Neuronal stem cell (in vitro differentiated cells): ENCODE data around the gene KCNS3.

Source experiments
- DNase-seq: peaks from one replicate; pipeline ENCODE4 v3.0.0-alpha.2; 2013; ENCODE audit warnings: low spot score
- H2AFZ ChIP-seq: one replicate; pipeline ENCODE4 v1.6.1; 2013; ENCODE audit warnings: mild to moderate bottlenecking, low read length, inconsistent platforms
- H2AK5ac ChIP-seq: 2 replicates; pipeline ENCODE4 v1.6.1; 2013; ENCODE audit warnings: low read depth, mild to moderate bottlenecking, inconsistent platforms, low read length, moderate library complexity, mixed read lengths
- H2BK120ac ChIP-seq: 2 replicates; pipeline ENCODE4 v1.6.1; 2013; ENCODE audit warnings: low read depth, mild to moderate bottlenecking, inconsistent platforms, low read length, moderate library complexity, mixed read lengths
- H2BK12ac ChIP-seq: one replicate; pipeline ENCODE4 v1.6.1; 2013; ENCODE audit warnings: low read length, inconsistent platforms
- H2BK15ac ChIP-seq: 2 replicates; pipeline ENCODE4 v1.6.1; 2013; ENCODE audit warnings: mild to moderate bottlenecking, low read length, inconsistent platforms, mixed read lengths
- H2BK5ac ChIP-seq: one replicate; pipeline ENCODE4 v1.6.1; 2013; ENCODE audit warnings: inconsistent platforms, mild to moderate bottlenecking, low read length, moderate library complexity
- H3K14ac ChIP-seq: one replicate; pipeline ENCODE4 v1.6.1; 2013; ENCODE audit warnings: low read length, inconsistent platforms
- H3K18ac ChIP-seq: 2 replicates; pipeline ENCODE4 v1.6.1; 2013; ENCODE audit warnings: low read length, inconsistent platforms
- H3K23ac ChIP-seq: 2 replicates; pipeline ENCODE4 v1.6.1; 2013; ENCODE audit warnings: low read depth, mild to moderate bottlenecking, mixed read lengths, low read length, inconsistent platforms; ENCODE audit not compliant: poor library complexity
- H3K27ac ChIP-seq: replicated peaks from 3 replicates; pipeline ENCODE4 v1.5.1; 2013; ENCODE audit warnings: low read length, inconsistent platforms
- H3K27me3 ChIP-seq, 3 experiments: 2 replicates each; pipeline ENCODE4 v1.6.1; 2013; ENCODE audit warnings: low read length in 3 of 3, mild to moderate bottlenecking in 2 of 3, inconsistent platforms in 1 of 3, low read depth in 1 of 3, mixed read lengths in 1 of 3, moderate library complexity in 1 of 3; ENCODE audit not compliant: control insufficient read depth in 3 of 3, insufficient read depth in 3 of 3
- H3K36me3 ChIP-seq, 2 donors: replicated peaks in 1 of 2; 2 replicates each; pipeline ENCODE4 v1.6.1; 2013; ENCODE audit warnings: low read length in 2 of 2; ENCODE audit not compliant: control insufficient read depth in 2 of 2, insufficient read depth in 2 of 2
- H3K4ac ChIP-seq: 2 replicates; pipeline ENCODE4 v1.6.1; 2013; ENCODE audit warnings: inconsistent platforms, mild to moderate bottlenecking, low read length, moderate library complexity
- H3K4me1 ChIP-seq, 2 donors: 1 replicate in 1 of 2; 2 replicates in 1 of 2; pipeline ENCODE4 v1.6.1; 2013; ENCODE audit warnings: low read length in 2 of 2, low read depth in 1 of 2; ENCODE audit not compliant: control insufficient read depth in 2 of 2, insufficient read depth in 1 of 2
- H3K4me2 ChIP-seq: one replicate; pipeline ENCODE4 v1.6.1; 2013; ENCODE audit warnings: mild to moderate bottlenecking, low read length, inconsistent platforms; ENCODE audit not compliant: insufficient read depth, poor library complexity, severe bottlenecking
- H3K4me3 ChIP-seq, 2 donors: 2 replicates each; pipeline ENCODE4 v1.5.1; 2013; ENCODE audit warnings: low read length in 2 of 2, mild to moderate bottlenecking in 2 of 2, inconsistent platforms in 1 of 2, moderate library complexity in 1 of 2
- H3K79me1 ChIP-seq: one replicate; pipeline ENCODE4 v1.6.1; 2013; ENCODE audit warnings: low read depth, mild to moderate bottlenecking, inconsistent platforms, low read length, moderate library complexity
- H3K9ac ChIP-seq: one replicate; pipeline ENCODE4 v1.6.1; 2013; ENCODE audit warnings: mild to moderate bottlenecking, low read depth, low read length, inconsistent platforms; ENCODE audit not compliant: poor library complexity
- H3K9me3 ChIP-seq, 2 donors: replicated peaks in 1 of 2; 2 replicates each; pipeline versions ENCODE3 to v1.6.1; 2013; ENCODE audit warnings: low read length in 2 of 2, mild to moderate bottlenecking in 2 of 2, inconsistent platforms in 1 of 2, low read depth in 1 of 2, mixed read lengths in 1 of 2, moderate library complexity in 1 of 2; ENCODE audit not compliant: control insufficient read depth in 2 of 2, insufficient read depth in 1 of 2
- H4K8ac ChIP-seq: one replicate; pipeline ENCODE4 v1.6.1; 2013; ENCODE audit warnings: low read depth, mild to moderate bottlenecking, inconsistent platforms, low read length, moderate library complexity
- H4K91ac ChIP-seq: one replicate; pipeline ENCODE4 v1.6.1; 2013; ENCODE audit warnings: low read length, low read depth, mild to moderate bottlenecking, inconsistent platforms; ENCODE audit not compliant: poor library complexity
- WGBS, 2 donors: extraction: QIAGEN DNeasy Blood & Tissue Kit; methylation state at CpG; one replicate each; pipeline ENCODE4 v1.1.7; 2013; ENCODE audit warnings: missing lambda C conversion rate in 2 of 2, mixed read lengths in 1 of 2; ENCODE audit not compliant: insufficient read length in 2 of 2, insufficient replicate concordance in 1 of 2; ENCODE audit errors: extremely low coverage in 2 of 2; 5-methylcytosine and 5-hydroxymethylcytosine counted together

The KCNS3 gene

DNA sequence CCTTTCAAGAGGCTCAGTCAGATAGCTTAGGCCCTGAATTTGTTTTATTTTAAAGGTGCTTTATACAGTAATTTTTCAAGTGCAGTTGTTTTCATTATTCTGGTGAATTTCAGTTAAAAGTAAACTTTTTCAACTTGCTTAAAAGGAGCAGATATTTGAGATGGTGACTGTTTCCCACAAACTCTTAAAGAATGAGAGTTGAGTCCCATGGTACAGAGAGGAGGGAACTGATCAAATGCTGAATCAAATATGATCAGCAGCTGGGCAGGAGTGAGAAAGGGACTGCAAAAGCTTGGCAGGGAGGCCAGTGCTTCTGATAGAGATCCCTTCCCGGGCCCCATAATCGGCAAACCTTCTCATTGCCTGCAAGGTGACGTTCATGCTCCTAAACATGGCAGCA lies 91.2 kb downstream of the KCNS3 start:
- H2AK5ac ChIP-seq, result no peak overlapping the region
- H2BK120ac ChIP-seq, result no peak overlapping the region
- no peak overlapping the region for H3K4ac ChIP-seq
- no peak overlapping the region for H2BK15ac ChIP-seq
- H3K4me3 ChIP-seq, result no peak overlapping the region
- H3K27me3 ChIP-seq, result no peaks in the 10 kb centered on the region
- no peak overlapping the region for H2BK5ac ChIP-seq
- no peak overlapping the region for H3K18ac ChIP-seq
- H2AFZ ChIP-seq, result no peak overlapping the region
- no peak overlapping the region for H3K14ac ChIP-seq
- no peak overlapping the region for H4K91ac ChIP-seq
- no peak for DNase-seq
- H4K8ac ChIP-seq, result no peak overlapping the region
- H3K36me3 ChIP-seq, result no peaks in the 10 kb centered on the region
- H2BK12ac ChIP-seq, result no peak overlapping the region
- no peak overlapping the region for H3K23ac ChIP-seq
- no peak overlapping the region for H3K9ac ChIP-seq
- no peak overlapping the region for H3K4me2 ChIP-seq
- no peaks in the 10 kb centered on the region for H3K79me1 ChIP-seq
- no peaks in the 10 kb centered on the region for H3K9me3 ChIP-seq
- peaks cover 0 to 1% of the 10 kb centered on the region in 2 donors for H3K4me1 ChIP-seq
- WGBS, 2 donors, result no CpG with 5 or more reads among the region's 3 CpGs
- H3K27ac ChIP-seq, result no peak overlapping the region

DNA sequence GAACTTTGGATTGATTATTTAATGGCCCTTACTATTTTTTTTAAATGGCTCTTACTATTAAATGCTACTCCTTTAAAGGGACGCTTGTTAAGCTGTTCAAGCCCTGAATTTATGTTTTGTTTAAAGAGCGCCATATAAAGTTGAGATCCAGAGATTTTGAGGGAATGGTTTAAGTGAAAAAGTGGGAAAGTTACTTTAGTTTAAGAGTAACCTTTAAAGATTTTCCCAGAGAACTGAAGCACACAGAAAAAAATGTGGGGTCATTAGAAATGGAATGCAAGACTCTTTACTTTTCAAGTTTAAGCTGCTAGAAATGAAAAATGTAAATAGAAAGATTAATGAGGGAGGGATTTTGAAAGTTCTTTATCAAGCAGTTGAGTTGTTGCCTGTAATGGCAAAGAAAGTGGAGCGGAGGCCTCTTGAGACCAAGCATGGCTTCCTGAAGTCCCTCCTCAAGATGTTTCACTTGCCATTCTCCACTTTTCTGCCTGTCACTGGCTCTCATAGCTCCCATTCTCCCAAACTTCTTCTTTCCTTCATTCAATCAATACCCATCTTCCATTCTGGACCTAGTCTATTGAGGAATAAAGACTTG lies 93.2 kb downstream of the KCNS3 start:
- Histone ChIP-seq H2BK5ac (no peak overlapping the region), H3K79me1 (no peaks in the 10 kb centered on the region), H3K23ac (no peak overlapping the region), H2AFZ (no peak overlapping the region), H3K27ac (no peak overlapping the region), H3K18ac (no peak overlapping the region), H3K9ac (no peak overlapping the region), H4K91ac (no peak overlapping the region), H3K4me1 (no peaks in the 10 kb centered on the region), H3K36me3 (no peaks in the 10 kb centered on the region), H3K4ac (no peak overlapping the region), H2AK5ac (no peak overlapping the region), H3K9me3 (no peaks in the 10 kb centered on the region), H3K27me3 (no peaks in the 10 kb centered on the region), H4K8ac (no peak overlapping the region), H3K14ac (no peak overlapping the region), H2BK15ac (no peak overlapping the region), H2BK120ac (no peak overlapping the region), H3K4me2 (no peak overlapping the region), H3K4me3 (no peak overlapping the region), H2BK12ac (no peak overlapping the region)
- WGBS, 2 donors, result no CpG with 5 or more reads among the region's 3 CpGs
- DNase-seq, result no peak

DNA sequence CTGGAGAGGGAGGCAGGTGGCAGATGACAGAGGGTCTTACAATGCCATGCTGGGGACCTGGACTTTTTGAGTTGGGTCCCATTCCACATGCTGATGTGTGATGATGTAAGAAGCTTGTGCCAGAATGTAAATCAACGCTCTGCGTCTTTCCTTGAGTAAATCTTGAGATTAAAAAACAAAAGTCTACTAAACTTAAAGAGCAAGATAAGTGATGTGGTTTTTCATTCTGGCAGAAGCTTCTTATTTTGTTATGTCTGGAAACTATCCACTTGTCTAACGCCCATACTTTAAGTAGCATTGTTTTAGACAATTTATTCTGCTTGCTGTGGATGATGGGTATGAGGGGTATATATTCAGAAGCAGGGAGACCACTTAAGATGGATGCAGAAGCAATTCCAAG lies 94.5 kb downstream of the KCNS3 start:
- H2BK5ac ChIP-seq, result no peak overlapping the region
- no peak for DNase-seq
- H2AK5ac ChIP-seq, result no peak overlapping the region
- H2BK120ac ChIP-seq, result no peak overlapping the region
- H3K9me3 ChIP-seq, result no peaks in the 10 kb centered on the region
- no peaks in the 10 kb centered on the region for H3K4me1 ChIP-seq
- no peak overlapping the region for H3K27ac ChIP-seq
- no peaks in the 10 kb centered on the region for H3K36me3 ChIP-seq
- no peak overlapping the region for H3K23ac ChIP-seq
- no peak overlapping the region for H3K18ac ChIP-seq
- no peak overlapping the region for H3K4me2 ChIP-seq
- no peak overlapping the region for H3K4ac ChIP-seq
- no peak overlapping the region for H2BK15ac ChIP-seq
- no peak overlapping the region for H4K8ac ChIP-seq
- no CpG with 5 or more reads among the region's 3 CpGs for WGBS, 2 donors
- H4K91ac ChIP-seq, result no peak overlapping the region
- no peak overlapping the region for H3K4me3 ChIP-seq
- H3K79me1 ChIP-seq, result no peaks in the 10 kb centered on the region
- H2BK12ac ChIP-seq, result no peak overlapping the region
- H3K9ac ChIP-seq, result no peak overlapping the region
- H3K27me3 ChIP-seq, result no peaks in the 10 kb centered on the region
- H2AFZ ChIP-seq, result no peak overlapping the region
- H3K14ac ChIP-seq, result no peak overlapping the region

DNA sequence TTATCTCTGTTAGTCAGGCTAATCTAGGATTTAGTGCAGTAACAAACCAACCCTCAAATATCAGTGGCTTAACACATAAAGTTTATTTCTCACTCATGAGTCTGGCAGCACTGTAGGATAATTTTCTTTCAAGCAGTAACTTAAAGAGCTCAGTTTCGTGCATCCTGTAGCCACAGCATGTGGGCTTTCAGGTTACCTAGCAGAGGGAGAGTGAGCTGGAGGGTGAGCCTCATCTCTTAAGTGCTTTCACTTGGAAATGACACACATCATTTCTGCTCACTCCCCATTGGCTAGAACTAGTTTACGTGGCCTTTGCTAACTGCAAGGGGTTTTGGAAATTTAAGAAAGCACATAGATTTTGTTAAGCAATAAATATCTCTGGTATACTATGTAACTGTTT lies 96.9 kb downstream of the KCNS3 start:
- H3K14ac ChIP-seq, result no peak overlapping the region
- no peak overlapping the region for H2BK120ac ChIP-seq
- H3K4me1 ChIP-seq, result no peaks in the 10 kb centered on the region
- H2BK5ac ChIP-seq, result no peak overlapping the region
- no peak overlapping the region for H3K4me2 ChIP-seq
- H3K4ac ChIP-seq, result no peak overlapping the region
- H3K18ac ChIP-seq, result no peak overlapping the region
- H3K27ac ChIP-seq, result no peak overlapping the region
- no peaks in the 10 kb centered on the region for H3K79me1 ChIP-seq
- H2AFZ ChIP-seq, result no peak overlapping the region
- WGBS, 2 donors, result no CpG with 5 or more reads among the region's 2 CpGs
- H3K23ac ChIP-seq, result no peak overlapping the region
- H3K9me3 ChIP-seq, result no peaks in the 10 kb centered on the region
- H3K36me3 ChIP-seq, result no peaks in the 10 kb centered on the region
- H2BK12ac ChIP-seq, result no peak overlapping the region
- H4K8ac ChIP-seq, result no peak overlapping the region
- no peak overlapping the region for H4K91ac ChIP-seq
- no peak overlapping the region for H3K9ac ChIP-seq
- H2AK5ac ChIP-seq, result no peak overlapping the region
- no peaks in the 10 kb centered on the region for H3K27me3 ChIP-seq
- no peak overlapping the region for H3K4me3 ChIP-seq
- H2BK15ac ChIP-seq, result no peak overlapping the region
- no peak for DNase-seq
